A549 (cell line): ENCODE data around the gene ACCSL. TPM values are rescaled to one million over a fixed set of nuclear protein-coding genes. Genes with fewer than 3 reads are reported as not detected.

Source experiments
- ATAC-seq, 2 experiments: fragments of 200-7000 bp in 1 of 2; fragments of >200 bp in 1 of 2; cut with Nextera tagmentation in 1 of 2; cut with Tn5 transposase in 1 of 2; 3 replicates each; pipeline versions ENCODE4 v1.8.0 to v1.9.1; 2018 to 2020; ENCODE audit warnings: mild to moderate bottlenecking in 1 of 2, moderate library complexity in 1 of 2
- CTCF ChIA-PET: fragments of 300-600 bp; sonication (Branson Sonifier 250); formaldehyde crosslinking; extraction: SDS; loops from one replicate; lab custom pipeline; 2021; ENCODE audit warnings: antibody characterized with exemption, inconsistent platforms; lab: Yijun Ruan, JAX
- POLR2A ChIA-PET: fragments of 350-600 bp; formaldehyde crosslinking; extraction: SDS; loops from one replicate; lab custom pipeline; 2021; ENCODE audit warnings: antibody characterized with exemption, inconsistent platforms; lab: Yijun Ruan, JAX
- DNase-seq, 2 experiments: peaks; one replicate each; pipeline versions ENCODE4 v3.0.0 to v3.0.0-alpha.2; 2011 to 2016; ENCODE audit warnings: low read depth in 1 of 2, low spot score in 1 of 2
- FAIRE-seq: peaks from 2 replicates; lab custom pipeline; 2011; peaks lifted over from hg19 to GRCh38; lab: Jason Lieb, UNC
- H3K27ac ChIP-seq, 2 experiments: fragments of >200 bp; sonication (Bioruptor Twin); formaldehyde crosslinking; 3 replicates each; pipeline ENCODE4 v1.5.1; 2016 to 2017
- H3K4me1 ChIP-seq: fragments of >200 bp; sonication (Bioruptor Twin); formaldehyde crosslinking; 3 replicates; pipeline ENCODE4 v1.6.1; 2016
- H3K4me2 ChIP-seq: fragments of >200 bp; sonication (Bioruptor Twin); formaldehyde crosslinking; 3 replicates; pipeline ENCODE4 v1.6.1; 2016
- H3K4me3 ChIP-seq: fragments of >200 bp; sonication (Bioruptor Twin); formaldehyde crosslinking; 3 replicates; pipeline ENCODE4 v1.5.1; 2016
- H3K9me3 ChIP-seq: fragments of >200 bp; sonication (Bioruptor Twin); formaldehyde crosslinking; 3 replicates; pipeline ENCODE4 v1.6.1; 2016
- CEBPB ChIP-seq, 2 experiments: fragments of >200 bp in 1 of 2; sonication (Bioruptor Twin) in 1 of 2; formaldehyde crosslinking in 1 of 2; IDR thresholded peaks; 2 replicates each; pipeline ENCODE4 v1.6.1; 2012 to 2016
- EP300 ChIP-seq, 2 experiments: fragments of >200 bp; sonication (Bioruptor Twin); formaldehyde crosslinking; IDR thresholded peaks; 2 replicates in 1 of 2; 3 replicates in 1 of 2; pipeline ENCODE4 v1.6.1; 2016 to 2017
- FOXS1 ChIP-seq: fragments of 250-450 bp; sonication (Bioruptor Pico); IDR thresholded peaks from 2 replicates; pipeline ENCODE4 v1.5.0; 2020; ENCODE audit warnings: mild to moderate bottlenecking, moderate library complexity
- GATA3 ChIP-seq: IDR thresholded peaks from 2 replicates; pipeline ENCODE4 v1.6.1; 2012; ENCODE audit warnings: borderline replicate concordance
- HDAC2 ChIP-seq: fragments of 200-600 bp; sonication (generic); IDR thresholded peaks from 2 replicates; pipeline ENCODE4 v1.6.1; 2016
- HOXB13 ChIP-seq: fragments of 250-450 bp; sonication (Bioruptor Pico); IDR thresholded peaks from 2 replicates; pipeline ENCODE4 v1.5.0; 2020; ENCODE audit warnings: low read depth, mild to moderate bottlenecking, moderate library complexity
- KDM5A ChIP-seq: fragments of 200-600 bp; sonication (generic); IDR thresholded peaks from 2 replicates; pipeline ENCODE4 v1.6.1; 2016; ENCODE audit warnings: antibody characterized with exemption, mild to moderate bottlenecking
- MYC ChIP-seq: IDR thresholded peaks from 2 replicates; pipeline ENCODE4 v1.6.1; 2012; ENCODE audit warnings: mild to moderate bottlenecking, inconsistent platforms, low read length, improper control_type of control experiment, borderline replicate concordance
- NPAS2 ChIP-seq: fragments of 250-450 bp; sonication (Bioruptor Pico); IDR thresholded peaks from 2 replicates; pipeline ENCODE4 v1.8.0; 2022; ENCODE audit warnings: mild to moderate bottlenecking, moderate library complexity, borderline replicate concordance
- NR3C1 ChIP-seq: fragments of >200 bp; sonication (Bioruptor Twin); formaldehyde crosslinking; IDR thresholded peaks from 3 replicates; pipeline ENCODE4 v1.6.1; 2017
- PHF8 ChIP-seq: fragments of 200-600 bp; sonication (generic); IDR thresholded peaks from 2 replicates; pipeline ENCODE4 v1.6.1; 2016; ENCODE audit warnings: low read depth, mild to moderate bottlenecking, antibody characterized with exemption, moderate library complexity, borderline replicate concordance
- RAD21 ChIP-seq, 2 experiments: fragments of >200 bp in 1 of 2; sonication (Bioruptor Twin) in 1 of 2; formaldehyde crosslinking in 1 of 2; IDR thresholded peaks in 1 of 2; conservative IDR thresholded peaks in 1 of 2; 2 replicates in 1 of 2; 3 replicates in 1 of 2; pipeline ENCODE4 v1.6.1; 2012 to 2018; ENCODE audit warnings: inconsistent platforms in 1 of 2
- RCOR1 ChIP-seq: fragments of 150-350 bp; IDR thresholded peaks from 2 replicates; pipeline ENCODE4 v1.6.1; 2014; ENCODE audit warnings: antibody characterized with exemption, low read length, low read depth
- RFX5 ChIP-seq: fragments of 450-650 bp; IDR thresholded peaks from 2 replicates; pipeline ENCODE4 v1.7.1; 2014; ENCODE audit warnings: antibody characterized with exemption, mild to moderate bottlenecking, moderate library complexity
- TFCP2L1 ChIP-seq: fragments of 250-450 bp; sonication (Bioruptor Pico); IDR thresholded peaks from 2 replicates; pipeline ENCODE4 v1.5.0; 2021; ENCODE audit warnings: mild to moderate bottlenecking
- ZC3H11A ChIP-seq: fragments of 450-650 bp; IDR thresholded peaks from 2 replicates; pipeline ENCODE4 v1.6.1; 2014; ENCODE audit warnings: antibody characterized with exemption, mild to moderate bottlenecking
- ZFP36 ChIP-seq: fragments of 450-650 bp; IDR thresholded peaks from 2 replicates; pipeline ENCODE4 v1.6.1; 2014; ENCODE audit warnings: borderline replicate concordance; ENCODE audit not compliant: partially characterized antibody
- ZSCAN20 ChIP-seq: fragments of 250-450 bp; sonication (Bioruptor Pico); IDR thresholded peaks from 2 replicates; pipeline ENCODE4 v1.8.0; 2022; ENCODE audit warnings: mild to moderate bottlenecking, moderate library complexity
- WGBS: methylation state at CpG from one replicate; pipeline ENCODE4 v1.1.6; 2017; ENCODE audit errors: missing lambda C conversion rate; 5-methylcytosine and 5-hydroxymethylcytosine counted together
- polyA plus RNA-seq, 4 experiments: library from polyadenylated mRNA; depleted of rRNA in 3 of 4; stranded (reverse); fragments of >200 nt; fragmentation: RNase III in 1 of 4; extraction: RNeasy Plus Mini Kit Qiagen cat#74134 plus additional on column Dnase treatment in 1 of 4; gene quantifications; 2 replicates in 3 of 4; 3 replicates in 1 of 4; pipeline ENCODE4 v1.2.3, GENCODE V29; 2011 to 2017
- TF ChIP-seq, protein P1 (sequence below): fragments of 450-650 bp; IDR thresholded peaks from 2 replicates; pipeline ENCODE4 v1.6.1; 2014; ENCODE audit warnings: antibody characterized with exemption
- TF ChIP-seq, protein P2 (sequence below): fragments of >200 bp; sonication (Bioruptor Twin); formaldehyde crosslinking; IDR thresholded peaks from 2 replicates; pipeline ENCODE4 v1.6.1; 2016
- TF ChIP-seq, protein P3 (sequence below): IDR thresholded peaks from 2 replicates; pipeline ENCODE4 v1.6.1; 2012; ENCODE audit warnings: low read depth, borderline replicate concordance
- TF ChIP-seq, protein P4 (sequence below): fragments of 200-600 bp; sonication (generic); IDR thresholded peaks from 2 replicates; pipeline ENCODE4 v1.6.1; 2016; ENCODE audit warnings: antibody characterized with exemption, mild to moderate bottlenecking, moderate library complexity

The ACCSL gene
- polyA plus RNA-seq, 2 of the 4 experiments (the other 2 are of a cell fraction) = not detected

DNA sequence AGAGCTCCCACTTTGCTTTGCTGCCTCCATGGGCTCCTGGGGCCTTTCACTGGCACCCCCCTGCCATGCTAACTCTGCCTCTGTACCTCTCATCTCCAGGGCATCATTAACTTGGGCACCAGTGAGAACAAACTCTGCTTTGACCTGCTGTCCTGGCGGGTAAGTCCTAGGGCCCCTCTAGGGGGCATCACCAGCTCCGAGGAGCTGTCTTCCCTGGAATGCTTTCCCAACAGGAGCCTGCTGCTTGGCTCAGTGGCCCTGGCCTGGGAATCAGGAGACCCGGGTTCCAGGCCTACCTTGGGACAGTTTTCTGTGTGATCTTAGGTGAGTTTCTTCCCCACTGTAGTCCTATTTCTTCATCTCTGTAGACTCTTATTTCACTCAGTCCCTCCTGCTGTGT lies 23.4 kb downstream of the ACCSL start:
- Histone ChIP-seq H3K4me1 (peaks cover 7% of the 10 kb centered on the region; the same call in 1 of the 3 replicates), H3K4me3 (no peak overlapping the region), H3K27ac (no peak overlapping the region), H3K9me3 (no peaks in the 10 kb centered on the region), H3K4me2 (no peak overlapping the region)
- no peak for TF ChIP-seq EP300 (IDR thresholded peaks at IDR 0.05)
- WGBS = 44% methylated on average over 2 of the region's 3 CpGs
- CTCF ChIA-PET = interaction anchor here (0.7 to 2.6 kb wide), 4 partner anchors 8 to 123 kb away, joined by 3 to 11 read pairs (median 4); partner anchors contain the start of gene EXT2
- ATAC-seq = no peak
- no peak for DNase-seq
- POLR2A ChIA-PET = no interaction called here
- no peak for FAIRE-seq

DNA sequence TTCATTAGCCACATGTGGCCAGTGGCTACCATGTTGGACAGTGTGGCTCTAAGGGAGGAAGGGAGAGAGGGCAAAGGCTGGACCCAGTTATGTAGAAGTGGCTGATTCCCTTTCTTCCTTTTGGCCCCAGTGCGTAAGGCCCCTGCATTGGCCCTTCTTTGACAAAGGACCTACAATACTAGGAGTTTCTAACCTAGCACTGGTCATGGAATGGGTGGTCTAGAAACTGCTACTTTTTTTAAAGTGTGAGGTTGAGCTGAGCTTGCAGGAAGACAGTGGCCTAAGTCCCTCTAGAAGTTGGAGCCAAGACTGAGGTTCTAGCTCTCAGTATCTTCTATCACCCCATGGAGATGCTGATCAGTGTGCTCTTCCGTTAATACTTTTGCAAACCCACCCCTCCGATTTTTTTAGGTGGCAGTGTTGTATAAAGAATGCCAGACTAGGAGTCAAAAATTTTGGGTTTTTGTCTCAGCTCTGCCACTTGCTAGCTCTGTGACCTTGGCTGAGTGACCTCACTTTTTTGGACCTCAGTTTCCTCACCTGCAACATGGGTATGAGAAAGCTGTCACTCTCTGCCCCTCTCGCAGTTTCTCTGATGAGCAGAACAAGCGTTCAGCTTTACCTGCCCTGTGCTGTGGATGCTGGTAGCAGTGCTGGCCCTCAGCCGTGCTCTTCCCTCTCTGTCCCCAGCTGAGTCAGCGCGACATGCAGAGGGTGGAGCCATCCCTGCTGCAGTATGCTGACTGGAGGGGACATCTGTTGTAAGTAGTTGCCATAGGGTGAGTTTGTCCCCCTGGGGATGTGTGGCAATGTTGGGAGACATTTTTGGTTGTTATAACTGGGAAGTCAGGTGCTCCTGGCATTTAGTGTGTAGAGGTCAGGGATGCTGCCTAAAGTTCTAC lies 25.2 kb downstream of the ACCSL start:
- 88% methylated on average over 8 of the region's 8 CpGs for whole genome bisulfite sequencing
- Histone ChIP-seq H3K4me3 (no peak overlapping the region), H3K4me2 (no peak overlapping the region), H3K4me1 (no peaks in the 10 kb centered on the region), H3K9me3 (no peaks in the 10 kb centered on the region), H3K27ac (no peak overlapping the region)
- no peak for DNase-seq
- TF ChIP-seq MYC = no peak
- 0 out of 2 replicates have a peak, but pooled peaks have one; percentile 25 for TF ChIP-seq RFX5
- ChIA-PET POLR2A (no interaction called here), CTCF (interaction anchor here (0.6 to 1.9 kb wide), 7 partner anchors 8 to 495 kb away, joined by 3 to 5 read pairs (median 3); no protein-coding TSS in a partner anchor)
- no peak for FAIRE-seq
- ATAC-seq = no peak

DNA sequence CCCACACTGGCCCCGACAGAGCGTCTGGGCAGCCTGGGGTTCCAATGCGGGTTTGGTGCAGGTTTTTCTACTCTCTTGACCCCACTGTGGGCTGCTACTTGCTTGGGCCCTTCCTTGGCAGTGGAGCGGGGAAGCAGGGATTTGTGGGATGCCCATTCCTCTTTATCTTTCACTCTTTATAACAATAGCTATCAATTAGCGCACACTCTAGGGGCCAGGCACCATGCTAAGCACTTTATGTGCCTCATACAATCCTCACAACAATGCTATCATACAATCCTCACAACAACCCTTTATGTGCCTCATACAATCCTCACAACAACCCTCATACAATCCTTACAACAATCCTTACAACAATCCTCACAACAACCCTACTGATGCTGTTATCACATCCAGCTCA lies 31.0 kb downstream of the ACCSL start:
- no peak for TF ChIP-seq NPAS2 (CRISPR knock-in tag)
- no peak for TF ChIP-seq ZSCAN20
- TF ChIP-seq, protein P1, sequence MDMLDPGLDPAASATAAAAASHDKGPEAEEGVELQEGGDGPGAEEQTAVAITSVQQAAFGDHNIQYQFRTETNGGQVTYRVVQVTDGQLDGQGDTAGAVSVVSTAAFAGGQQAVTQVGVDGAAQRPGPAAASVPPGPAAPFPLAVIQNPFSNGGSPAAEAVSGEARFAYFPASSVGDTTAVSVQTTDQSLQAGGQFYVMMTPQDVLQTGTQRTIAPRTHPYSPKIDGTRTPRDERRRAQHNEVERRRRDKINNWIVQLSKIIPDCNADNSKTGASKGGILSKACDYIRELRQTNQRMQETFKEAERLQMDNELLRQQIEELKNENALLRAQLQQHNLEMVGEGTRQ = no peak
- TF ChIP-seq PHF8 = no peak
- TF ChIP-seq CEBPB (IDR thresholded peaks at IDR 0.05) = no peak
- TF ChIP-seq RAD21 (conservative IDR thresholded peaks at IDR 0.05 in 1 of 2, IDR thresholded peaks at IDR 0.05 in 1 of 2) = no peak
- no peak for TF ChIP-seq NR3C1
- TF ChIP-seq TFCP2L1 (CRISPR knock-in tag) = no peak
- TF ChIP-seq, protein P2, sequence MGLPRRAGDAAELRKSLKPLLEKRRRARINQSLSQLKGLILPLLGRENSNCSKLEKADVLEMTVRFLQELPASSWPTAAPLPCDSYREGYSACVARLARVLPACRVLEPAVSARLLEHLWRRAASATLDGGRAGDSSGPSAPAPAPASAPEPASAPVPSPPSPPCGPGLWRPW = no peak
- TF ChIP-seq KDM5A = no peak
- TF ChIP-seq RCOR1 = no peak
- TF ChIP-seq, protein P3, sequence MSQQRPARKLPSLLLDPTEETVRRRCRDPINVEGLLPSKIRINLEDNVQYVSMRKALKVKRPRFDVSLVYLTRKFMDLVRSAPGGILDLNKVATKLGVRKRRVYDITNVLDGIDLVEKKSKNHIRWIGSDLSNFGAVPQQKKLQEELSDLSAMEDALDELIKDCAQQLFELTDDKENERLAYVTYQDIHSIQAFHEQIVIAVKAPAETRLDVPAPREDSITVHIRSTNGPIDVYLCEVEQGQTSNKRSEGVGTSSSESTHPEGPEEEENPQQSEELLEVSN = no peak
- TF ChIP-seq, protein P4, sequence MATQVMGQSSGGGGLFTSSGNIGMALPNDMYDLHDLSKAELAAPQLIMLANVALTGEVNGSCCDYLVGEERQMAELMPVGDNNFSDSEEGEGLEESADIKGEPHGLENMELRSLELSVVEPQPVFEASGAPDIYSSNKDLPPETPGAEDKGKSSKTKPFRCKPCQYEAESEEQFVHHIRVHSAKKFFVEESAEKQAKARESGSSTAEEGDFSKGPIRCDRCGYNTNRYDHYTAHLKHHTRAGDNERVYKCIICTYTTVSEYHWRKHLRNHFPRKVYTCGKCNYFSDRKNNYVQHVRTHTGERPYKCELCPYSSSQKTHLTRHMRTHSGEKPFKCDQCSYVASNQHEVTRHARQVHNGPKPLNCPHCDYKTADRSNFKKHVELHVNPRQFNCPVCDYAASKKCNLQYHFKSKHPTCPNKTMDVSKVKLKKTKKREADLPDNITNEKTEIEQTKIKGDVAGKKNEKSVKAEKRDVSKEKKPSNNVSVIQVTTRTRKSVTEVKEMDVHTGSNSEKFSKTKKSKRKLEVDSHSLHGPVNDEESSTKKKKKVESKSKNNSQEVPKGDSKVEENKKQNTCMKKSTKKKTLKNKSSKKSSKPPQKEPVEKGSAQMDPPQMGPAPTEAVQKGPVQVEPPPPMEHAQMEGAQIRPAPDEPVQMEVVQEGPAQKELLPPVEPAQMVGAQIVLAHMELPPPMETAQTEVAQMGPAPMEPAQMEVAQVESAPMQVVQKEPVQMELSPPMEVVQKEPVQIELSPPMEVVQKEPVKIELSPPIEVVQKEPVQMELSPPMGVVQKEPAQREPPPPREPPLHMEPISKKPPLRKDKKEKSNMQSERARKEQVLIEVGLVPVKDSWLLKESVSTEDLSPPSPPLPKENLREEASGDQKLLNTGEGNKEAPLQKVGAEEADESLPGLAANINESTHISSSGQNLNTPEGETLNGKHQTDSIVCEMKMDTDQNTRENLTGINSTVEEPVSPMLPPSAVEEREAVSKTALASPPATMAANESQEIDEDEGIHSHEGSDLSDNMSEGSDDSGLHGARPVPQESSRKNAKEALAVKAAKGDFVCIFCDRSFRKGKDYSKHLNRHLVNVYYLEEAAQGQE = no peak
- no peak for TF ChIP-seq GATA3
- TF ChIP-seq HDAC2 = no peak
- TF ChIP-seq MYC = no peak
- no peak for TF ChIP-seq FOXS1 (CRISPR knock-in tag)
- TF ChIP-seq ZFP36 = no peak
- TF ChIP-seq HOXB13 (CRISPR knock-in tag) = no peak
- no peak for TF ChIP-seq ZC3H11A
- WGBS = 88% methylated on average over 5 of the region's 5 CpGs
- Histone ChIP-seq H3K9me3 (no peaks in the 10 kb centered on the region), H3K27ac (no peak overlapping the region), H3K4me3 (no peak overlapping the region), H3K4me1 (no peaks in the 10 kb centered on the region), H3K4me2 (no peak overlapping the region)
- CTCF ChIA-PET = interaction anchor here (0.6 to 2.5 kb wide), 6 partner anchors 10 to 430 kb away, joined by 3 to 10 read pairs (median 4); partner anchors contain the start of gene EXT2
- FAIRE-seq = no peak
- no peak for DNase-seq
- no peak for ATAC-seq
- POLR2A ChIA-PET = no interaction called here
